Activated CD4-positive, CD25-positive, alpha-beta regulatory T cell treated with anti-CD3 and anti-CD28 coated beads, Interleukin-2, amount 50 U/mL, for 72 hours (primary cell): ENCODE data around the gene DERA.
"Not testable (repeated sequence)": the region's sequence is repeated elsewhere in the genome, so short reads cannot be mapped to it uniquely, and the experiment has no call there.

ENCODE experiments used
- DNase-seq: peaks from one replicate; pipeline ENCODE4 v3.0.0; 2021

Gene DERA

GRCh38 chr12:15910864-15911721 lies at the start of gene DERA:
Gene DERA (plus strand): TSS chr12:15911332. CDS start chr12:15911384, 52 bp downstream.
- DNase-seq, result peak; percentile 71

- no peak for DNase-seq
Observed at GRCh38 chr12:15861404-15861803, 49.7 kb upstream of the DERA start.

- no peak for DNase-seq
Observed at GRCh38 chr12:15862840-15863239, 48.3 kb upstream of the DERA start.

DNA sequence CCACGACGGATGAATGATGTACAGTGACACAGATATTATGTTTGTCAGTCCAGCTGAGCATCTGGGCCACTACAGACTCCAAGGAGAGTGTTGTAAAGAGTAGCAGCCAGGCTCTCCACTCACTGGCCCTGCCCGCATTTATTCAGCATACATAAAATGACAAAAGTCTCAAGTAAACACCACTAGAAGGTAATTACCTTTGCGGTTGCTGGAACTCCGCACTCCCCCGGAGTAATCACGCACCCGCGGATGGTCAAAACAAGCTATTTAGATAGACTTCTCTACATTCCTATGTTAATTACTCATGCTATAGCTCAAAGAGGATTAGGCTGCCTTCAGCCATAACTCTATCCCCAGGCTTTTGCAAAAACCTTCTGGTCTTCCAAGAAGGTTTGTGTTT lies 47.8 kb upstream of the DERA start:
- DNase-seq, result no peak

GRCh38 chr12:15863984-15864383 lies 47.1 kb upstream of the DERA start:
- no peak for DNase-seq

GRCh38 chr12:15868186-15868585 lies 42.9 kb upstream of the DERA start:
- no peak for DNase-seq

GRCh38 chr12:15873556-15873955 lies 37.6 kb upstream of the DERA start:
- no peak for DNase-seq

DNA sequence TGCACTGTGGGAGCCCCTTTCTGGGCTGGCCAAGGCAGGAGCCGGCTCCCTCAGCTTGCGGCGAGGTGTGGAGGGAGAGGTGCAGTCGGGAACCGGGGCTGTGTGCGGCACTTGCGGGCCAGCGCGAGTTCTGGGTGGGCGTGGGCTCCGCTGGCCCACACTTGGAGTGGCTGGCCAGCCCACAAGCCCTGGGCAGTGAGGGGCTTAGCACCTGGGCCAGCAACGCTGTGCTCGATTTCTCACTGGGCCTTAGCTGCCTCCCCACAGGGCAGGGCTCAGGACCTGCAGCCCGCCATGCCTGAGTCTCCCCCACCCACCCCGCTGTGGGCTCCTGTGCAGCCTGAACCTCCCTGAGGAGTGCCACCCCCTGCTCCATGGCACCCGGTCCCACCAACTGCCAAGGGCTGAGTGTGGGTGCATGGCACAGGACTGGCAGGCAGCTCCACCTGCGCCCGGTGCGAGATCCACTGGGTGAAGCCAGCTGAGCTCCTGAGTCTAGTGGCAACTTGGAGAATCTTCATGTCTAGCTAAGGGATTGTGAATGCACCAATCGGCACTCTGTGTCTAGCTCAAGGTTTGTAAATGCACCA lies 36.5 kb upstream of the DERA start:
- DNase-seq, result not testable (repeated sequence)

DNA sequence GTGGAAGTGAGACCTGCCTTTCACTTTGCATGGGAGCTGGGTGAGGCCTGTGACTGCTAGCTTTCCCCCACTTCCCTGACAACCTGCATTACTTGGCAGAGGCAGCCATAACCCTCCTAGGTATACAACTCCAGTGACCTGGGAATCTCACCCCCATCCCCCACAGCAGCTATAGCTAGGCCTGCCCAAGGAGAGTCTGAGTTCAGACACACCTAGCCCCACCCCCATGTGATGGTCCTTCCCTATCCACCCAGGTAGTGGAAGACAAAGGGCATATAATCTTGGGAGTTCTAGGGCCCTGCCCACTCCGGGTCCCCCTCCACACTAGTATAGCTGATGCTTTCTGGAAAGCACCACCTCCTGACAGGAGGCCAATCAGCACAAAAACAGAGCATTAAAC lies 35.3 kb upstream of the DERA start:
- DNase-seq, result no peak

DNA sequence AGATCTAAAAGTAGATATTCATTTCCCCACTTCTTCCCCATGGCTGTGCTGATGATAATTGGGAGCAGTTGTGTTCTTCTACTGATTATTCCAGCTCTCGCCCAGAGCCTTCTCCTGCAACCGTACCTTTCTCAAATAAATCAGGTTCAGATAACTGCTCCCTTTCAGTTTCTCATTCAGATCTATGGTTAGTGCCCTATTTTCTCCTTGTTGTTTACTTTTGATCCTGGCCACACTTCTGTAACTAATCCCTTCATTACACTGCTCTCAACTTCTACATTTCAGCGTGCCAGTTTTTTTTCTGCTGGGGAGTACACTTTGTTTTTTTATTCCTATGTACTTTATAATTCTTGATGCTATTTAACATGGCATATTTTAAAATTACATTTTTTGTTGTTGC lies 31.7 kb upstream of the DERA start:
- no peak for DNase-seq

- DNase-seq, result no peak
Observed at GRCh38 chr12:15880721-15881120, 30.4 kb upstream of the DERA start.

DNA sequence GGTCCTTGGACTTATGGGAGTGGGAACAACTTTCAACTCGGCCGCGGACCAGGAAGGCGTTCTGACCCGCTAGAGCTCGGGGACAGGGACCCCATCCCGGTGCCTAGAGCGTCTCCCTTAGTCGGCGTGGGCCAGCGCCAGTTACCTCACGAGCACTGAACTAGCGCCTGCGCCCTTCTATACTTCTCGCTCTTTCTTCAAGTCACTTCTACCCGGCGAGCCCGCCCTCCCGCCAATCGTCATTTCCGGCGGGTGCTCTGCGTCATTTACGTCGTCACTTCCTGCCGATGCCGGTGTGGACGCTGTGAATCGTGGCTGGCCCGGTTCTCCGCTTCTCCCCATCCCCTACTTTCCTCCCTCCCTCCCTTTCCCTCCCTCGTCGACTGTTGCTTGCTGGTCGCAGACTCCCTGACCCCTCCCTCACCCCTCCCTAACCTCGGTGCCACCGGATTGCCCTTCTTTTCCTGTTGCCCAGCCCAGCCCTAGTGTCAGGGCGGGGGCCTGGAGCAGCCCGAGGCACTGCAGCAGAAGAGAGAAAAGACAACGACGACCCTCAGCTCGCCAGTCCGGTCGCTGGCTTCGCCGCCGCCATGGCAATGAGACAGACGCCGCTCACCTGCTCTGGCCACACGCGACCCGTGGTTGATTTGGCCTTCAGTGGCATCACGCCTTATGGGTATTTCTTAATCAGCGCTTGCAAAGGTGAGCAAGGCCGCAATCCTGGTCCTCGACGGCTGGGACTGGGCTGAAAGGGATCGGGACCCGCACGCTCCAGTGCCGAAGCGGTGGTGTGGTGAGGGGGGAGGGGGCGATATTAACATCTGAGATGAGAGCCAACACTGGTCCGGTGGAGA lies 28.8 kb upstream of the DERA start, which contains the start of gene STRAP:
Gene STRAP (plus strand): TSS at position 270 of the 854 bp plus-strand sequence. CDS start 321 bp downstream, at position 591.
- DNase-seq, result peak; percentile 92

DNA sequence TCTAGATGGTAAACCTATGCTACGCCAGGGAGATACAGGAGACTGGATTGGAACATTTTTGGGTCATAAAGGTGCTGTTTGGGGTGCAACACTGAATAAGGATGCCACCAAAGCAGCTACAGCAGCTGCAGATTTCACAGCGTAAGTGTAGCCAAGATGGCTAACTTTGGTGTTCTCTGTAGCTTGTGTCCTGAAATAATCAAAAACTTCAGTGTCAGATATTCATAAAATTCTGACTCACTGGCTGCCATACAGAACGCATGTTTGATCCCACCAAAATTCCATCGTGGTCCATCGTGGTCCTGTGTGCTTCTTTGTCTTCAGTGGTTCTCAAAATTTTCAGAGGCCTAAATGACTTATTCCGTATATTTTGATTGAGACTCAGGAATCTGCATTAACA lies 27.6 kb upstream of the DERA start:
- no peak for DNase-seq

DNA sequence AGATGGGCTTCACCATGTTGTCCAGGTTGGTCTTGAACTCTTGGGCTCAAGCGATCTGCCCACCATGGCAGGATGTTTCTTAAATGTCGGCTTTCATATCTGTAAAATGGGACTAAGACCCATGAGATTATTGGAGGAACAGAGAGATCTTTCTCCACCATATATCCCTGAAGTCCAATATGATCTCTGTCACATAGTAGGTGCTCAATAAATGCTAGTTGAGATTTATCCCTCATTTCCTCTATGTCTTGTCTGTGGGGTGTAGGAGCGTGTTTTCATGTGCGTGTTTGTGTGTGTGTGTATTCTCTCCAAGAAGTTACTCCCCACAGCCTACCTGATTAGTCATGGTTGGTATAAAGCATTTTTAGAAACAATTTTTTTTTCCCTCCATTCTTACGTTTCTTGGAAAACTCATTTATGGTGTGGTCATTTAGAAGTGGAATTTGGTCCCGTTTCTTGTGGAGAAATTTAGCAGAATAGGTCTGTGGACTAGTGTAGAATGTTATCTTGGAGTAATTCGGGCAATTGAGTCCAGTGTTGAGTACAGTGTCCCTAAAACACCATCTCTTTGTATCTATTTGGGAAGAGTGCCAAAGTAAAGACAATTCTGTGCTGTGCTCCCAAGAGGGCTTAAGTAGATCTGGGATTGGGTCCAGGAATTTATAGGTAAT lies 24.6 kb upstream of the DERA start:
- DNase-seq, result no peak

- DNase-seq, result no peak
Observed at GRCh38 chr12:15887043-15887817, 23.9 kb upstream of the DERA start.

- no peak for DNase-seq
Observed at GRCh38 chr12:15892645-15893259, 18.4 kb upstream of the DERA start.

DNA sequence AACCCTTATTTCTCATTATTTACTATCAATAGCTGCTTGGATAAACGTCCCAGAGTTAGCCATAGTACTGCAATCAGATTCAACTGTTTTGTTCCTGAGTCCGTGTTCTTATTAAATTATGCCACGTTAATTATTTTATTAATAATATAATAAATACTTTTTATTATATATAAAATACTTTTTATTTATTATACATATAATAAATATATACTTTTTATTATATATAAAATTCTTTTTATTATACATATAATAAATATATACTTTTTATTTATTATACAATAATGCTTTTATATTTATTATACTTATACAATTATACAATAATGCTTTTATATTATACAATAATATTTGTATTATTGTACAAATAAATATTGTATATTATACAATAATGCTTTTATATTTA lies 17.9 kb upstream of the DERA start:
- DNase-seq, result no peak

GRCh38 chr12:15896867-15897266 lies 14.3 kb upstream of the DERA start:
- DNase-seq, result no peak

DNA sequence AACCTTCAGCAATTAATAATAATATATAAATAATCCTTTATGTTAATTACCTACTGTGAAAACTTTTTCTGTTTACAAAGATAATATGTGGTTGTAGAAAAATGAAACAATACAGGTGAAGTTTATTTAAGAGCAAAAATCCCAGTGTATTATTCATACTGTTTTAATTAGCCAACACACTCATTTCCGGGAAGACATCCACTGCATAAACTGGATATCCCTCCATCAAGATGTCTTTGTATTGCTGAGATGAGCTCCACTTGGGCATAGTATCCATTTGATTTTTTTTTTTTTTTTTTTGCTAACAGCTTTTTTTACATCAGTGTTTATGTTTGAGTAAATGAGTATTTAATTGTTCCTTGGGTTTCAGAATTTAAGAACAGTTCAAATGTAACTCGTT lies 13.7 kb upstream of the DERA start:
- DNase-seq, result no peak

DNA sequence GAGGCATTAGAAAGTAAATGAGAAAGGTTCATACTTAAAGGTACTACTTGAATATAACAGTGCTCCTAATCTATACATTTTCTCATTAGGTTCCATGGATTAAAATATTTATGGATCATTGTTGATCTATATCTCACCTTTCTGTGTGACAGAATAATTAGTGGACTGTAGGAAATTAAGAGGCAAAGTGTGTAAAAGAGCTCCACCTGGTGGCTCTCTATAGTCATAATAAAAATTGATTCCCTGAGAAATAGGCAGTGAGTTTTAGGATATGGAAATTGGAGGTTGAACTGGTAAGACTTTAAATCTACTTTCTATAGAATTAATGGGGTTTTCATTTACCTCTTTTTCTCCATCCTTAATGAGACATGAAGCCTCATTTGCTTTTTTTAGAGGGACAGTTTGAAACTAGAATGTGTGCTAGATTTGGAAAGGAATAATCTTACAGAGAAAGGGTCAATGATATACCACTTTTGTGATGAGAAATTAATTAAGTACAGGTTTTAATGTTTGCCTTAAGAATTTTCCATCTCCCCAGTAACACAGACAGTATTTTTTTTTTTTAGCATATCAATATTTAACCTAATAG lies 11.8 kb upstream of the DERA start:
- DNase-seq, result no peak

GRCh38 chr12:15904378-15904920 lies 6.7 kb upstream of the DERA start:
- DNase-seq, result no peak
